Liver (tissue), 3 donors: ENCODE results near the gene PRR16.

ENCODE experiments used
- CTCF ChIP-seq: fragments of 150-350 bp; IDR thresholded peaks from 2 replicates; pipeline ENCODE4 v1.5.1; 2017; ENCODE audit warnings: improper control_type of control experiment, low read depth, low read length; ENCODE audit not compliant: missing input control
- MAX ChIP-seq: IDR thresholded peaks from 2 replicates; pipeline ENCODE4 v1.6.1; 2016; ENCODE audit warnings: antibody characterized with exemption
- RAD21 ChIP-seq, 2 donors: IDR thresholded peaks; 2 replicates each; pipeline ENCODE4 v1.6.1; 2016; ENCODE audit warnings: antibody characterized with exemption in 2 of 2, mild to moderate bottlenecking in 2 of 2
- REST ChIP-seq: IDR thresholded peaks from 2 replicates; pipeline ENCODE4 v1.6.1; 2016; ENCODE audit warnings: antibody characterized with exemption, mild to moderate bottlenecking
- SP1 ChIP-seq: IDR thresholded peaks from 2 replicates; pipeline ENCODE4 v1.6.1; 2018; ENCODE audit warnings: antibody characterized with exemption, mild to moderate bottlenecking
- TAF1 ChIP-seq: conservative IDR thresholded peaks from 2 replicates; pipeline ENCODE4 v1.6.1; 2016; ENCODE audit warnings: antibody characterized with exemption, mild to moderate bottlenecking
- ZBTB33 ChIP-seq: IDR thresholded peaks from 2 replicates; pipeline ENCODE4 v1.6.1; 2016; ENCODE audit warnings: antibody characterized with exemption
- donor health status: healthy.
- donor health status: healthy.

- TF ChIP-seq CTCF (no peak), SP1 (no peak), TAF1 (no peak), MAX (no peak), REST (no peak), RAD21 (IDR thresholded peaks at IDR 0.05) (no peak), ZBTB33 (no peak)
Measured at GRCh38 chr5:120529386-120529785, 65.3 kb downstream of the PRR16 start.
